ENCODE data around the gene MEGF6.

MEGF6 gene

DNA sequence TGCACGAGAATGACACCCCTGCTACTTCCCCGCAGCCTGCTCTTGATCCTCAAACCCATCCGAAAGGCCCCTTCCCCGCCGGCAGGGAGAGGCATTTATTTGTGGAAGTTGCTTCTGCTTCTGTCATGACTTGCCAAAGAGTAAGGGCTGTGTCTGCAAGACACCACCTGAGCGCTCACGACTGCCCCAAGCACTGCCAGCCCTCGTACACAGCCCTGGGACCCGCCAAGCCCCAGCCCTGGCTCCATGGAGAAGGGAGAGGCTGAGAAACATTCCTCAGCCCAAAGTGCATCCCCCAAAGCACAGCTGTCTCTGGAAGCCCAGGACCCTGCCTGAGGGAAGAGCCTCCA lies 7.2 kb upstream of the MEGF6 start:
- DNase-seq (ENCODE audit: extremely low spot score) = no peak
- TF ChIP-seq, protein P1, sequence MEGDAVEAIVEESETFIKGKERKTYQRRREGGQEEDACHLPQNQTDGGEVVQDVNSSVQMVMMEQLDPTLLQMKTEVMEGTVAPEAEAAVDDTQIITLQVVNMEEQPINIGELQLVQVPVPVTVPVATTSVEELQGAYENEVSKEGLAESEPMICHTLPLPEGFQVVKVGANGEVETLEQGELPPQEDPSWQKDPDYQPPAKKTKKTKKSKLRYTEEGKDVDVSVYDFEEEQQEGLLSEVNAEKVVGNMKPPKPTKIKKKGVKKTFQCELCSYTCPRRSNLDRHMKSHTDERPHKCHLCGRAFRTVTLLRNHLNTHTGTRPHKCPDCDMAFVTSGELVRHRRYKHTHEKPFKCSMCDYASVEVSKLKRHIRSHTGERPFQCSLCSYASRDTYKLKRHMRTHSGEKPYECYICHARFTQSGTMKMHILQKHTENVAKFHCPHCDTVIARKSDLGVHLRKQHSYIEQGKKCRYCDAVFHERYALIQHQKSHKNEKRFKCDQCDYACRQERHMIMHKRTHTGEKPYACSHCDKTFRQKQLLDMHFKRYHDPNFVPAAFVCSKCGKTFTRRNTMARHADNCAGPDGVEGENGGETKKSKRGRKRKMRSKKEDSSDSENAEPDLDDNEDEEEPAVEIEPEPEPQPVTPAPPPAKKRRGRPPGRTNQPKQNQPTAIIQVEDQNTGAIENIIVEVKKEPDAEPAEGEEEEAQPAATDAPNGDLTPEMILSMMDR (IDR thresholded peaks at IDR 0.05; ENCODE audit: control extremely low read depth, extremely low read depth, low read depth, missing control alignments) = no peak
- ChIA-PET POLR2A (no interaction called here), CTCF (interaction anchor here (0.6 to 6.4 kb wide), 31 partner anchors 9 to 165 kb away, joined by 3 to 71 read pairs (median 4); no protein-coding TSS in a partner anchor)

DNA sequence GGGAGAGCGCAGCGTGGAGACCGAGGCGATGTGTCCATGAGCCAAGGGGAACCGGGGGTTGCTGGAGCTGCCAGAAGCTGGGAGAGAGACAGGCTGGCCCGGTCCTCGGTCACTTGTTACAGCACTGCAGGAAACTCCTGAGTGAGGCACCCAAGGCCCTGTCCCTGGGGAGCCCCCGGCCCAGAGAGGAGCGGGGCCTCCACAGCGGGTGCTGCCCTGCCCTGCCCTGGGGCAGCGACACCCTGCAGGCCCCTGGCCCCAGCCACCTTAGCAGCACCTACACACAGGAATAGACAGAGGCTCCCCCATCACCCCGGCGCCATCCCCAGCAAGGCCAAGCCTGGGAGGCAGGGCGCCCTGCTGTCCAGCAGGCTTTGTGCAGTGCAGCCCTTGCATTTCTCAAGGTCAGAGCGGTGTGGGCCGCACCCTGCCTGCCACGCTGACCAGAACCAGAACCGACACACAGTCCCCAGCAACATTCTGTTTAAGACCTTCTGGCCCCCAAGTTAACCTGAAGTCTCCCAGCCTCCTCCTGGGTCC lies 6.6 kb upstream of the MEGF6 start:
- POLR2A ChIA-PET = no interaction called here
- CTCF ChIA-PET = interaction anchor here (0.6 to 4.8 kb wide), 9 partner anchors 8 to 165 kb away, joined by 3 to 55 read pairs (median 5); no protein-coding TSS in a partner anchor
- TF ChIP-seq, protein P1 (IDR thresholded peaks at IDR 0.05; ENCODE audit: control extremely low read depth, extremely low read depth, low read depth, missing control alignments) = no peak
- DNase-seq (ENCODE audit: extremely low spot score) = no peak

DNA sequence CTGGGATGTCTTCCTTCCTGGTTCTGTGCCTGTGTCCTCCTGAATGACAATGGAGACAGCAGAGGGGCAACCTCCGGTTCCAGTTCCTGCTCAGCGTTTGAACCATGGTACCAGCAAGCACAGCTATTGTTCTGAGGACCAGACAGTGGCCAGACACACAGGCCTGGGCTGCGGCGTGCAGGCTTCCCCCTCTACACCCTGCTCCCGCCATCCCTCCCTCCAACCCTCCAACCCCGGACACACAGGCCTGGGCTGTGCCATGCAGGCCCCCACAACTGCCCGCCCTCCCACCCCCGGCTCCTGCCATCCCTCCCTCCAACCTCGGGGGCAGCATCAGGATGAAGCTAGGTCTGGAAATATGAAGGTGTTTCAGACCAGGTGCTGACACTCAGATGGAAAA lies 5.6 kb upstream of the MEGF6 start:
- ChIA-PET CTCF (interaction anchor here (1.3 to 3.9 kb wide), 3 partner anchors 11 to 60 kb away, joined by 3 to 24 read pairs (median 4); no protein-coding TSS in a partner anchor), POLR2A (no interaction called here)
- TF ChIP-seq, protein P1 (IDR thresholded peaks at IDR 0.05; ENCODE audit: control extremely low read depth, extremely low read depth, low read depth, missing control alignments) = no peak
- DNase-seq (ENCODE audit: extremely low spot score) = no peak

DNA sequence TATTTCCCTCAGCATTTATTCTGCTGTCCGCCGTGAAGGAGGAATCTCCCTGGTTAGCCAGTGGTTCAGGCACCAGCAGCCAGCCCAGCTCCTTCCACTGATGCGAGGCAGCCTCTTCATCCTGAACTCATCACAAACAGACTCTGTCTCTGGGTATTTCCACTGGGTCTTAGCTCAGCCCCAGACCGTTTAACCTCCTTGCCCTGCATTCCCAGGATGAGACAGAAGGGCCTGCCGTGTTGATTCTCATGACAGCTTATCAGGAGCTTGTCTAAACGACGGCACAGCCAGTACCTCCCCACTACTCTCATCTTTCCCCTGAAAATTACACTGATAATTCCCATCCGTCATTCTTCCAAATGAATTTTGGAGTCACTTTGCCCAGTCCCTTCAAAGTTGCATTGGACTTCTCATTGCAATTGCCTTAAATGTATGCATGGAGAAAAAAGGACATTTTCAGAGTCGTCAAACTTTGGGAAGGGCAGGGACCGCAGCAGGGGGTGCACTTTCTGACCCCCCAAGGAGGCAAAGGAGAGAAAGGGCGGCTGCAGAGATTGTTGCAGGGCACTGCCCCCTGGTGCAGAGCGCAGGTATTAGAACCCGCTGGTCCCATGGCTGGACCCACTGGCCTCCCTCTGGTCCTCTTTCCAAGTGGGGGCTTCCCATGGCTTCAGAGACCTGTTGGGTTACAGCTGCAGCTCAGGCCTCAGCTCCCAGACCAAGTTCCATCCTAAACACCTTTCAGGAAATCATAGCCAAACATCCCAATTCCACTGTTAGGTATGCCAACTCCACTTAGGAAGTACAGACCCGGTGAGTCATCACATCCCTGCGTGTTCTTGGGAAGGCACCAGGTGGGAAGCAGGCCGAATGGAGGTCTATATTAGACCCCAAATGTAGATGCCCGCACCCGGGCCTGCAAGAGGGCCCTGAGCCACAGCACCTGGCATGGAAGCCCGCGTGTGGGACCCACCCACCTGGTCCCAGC lies 3.7 kb upstream of the MEGF6 start:
- no peak for DNase-seq (ENCODE audit: extremely low spot score)
- ChIA-PET CTCF (interaction anchor here (0.7 to 3.9 kb wide), 4 partner anchors 11 to 162 kb away, joined by 3 to 24 read pairs (median 5); no protein-coding TSS in a partner anchor), POLR2A (no interaction called here)
- TF ChIP-seq, protein P1 (IDR thresholded peaks at IDR 0.05; ENCODE audit: control extremely low read depth, extremely low read depth, low read depth, missing control alignments) = peak; percentile 57

DNA sequence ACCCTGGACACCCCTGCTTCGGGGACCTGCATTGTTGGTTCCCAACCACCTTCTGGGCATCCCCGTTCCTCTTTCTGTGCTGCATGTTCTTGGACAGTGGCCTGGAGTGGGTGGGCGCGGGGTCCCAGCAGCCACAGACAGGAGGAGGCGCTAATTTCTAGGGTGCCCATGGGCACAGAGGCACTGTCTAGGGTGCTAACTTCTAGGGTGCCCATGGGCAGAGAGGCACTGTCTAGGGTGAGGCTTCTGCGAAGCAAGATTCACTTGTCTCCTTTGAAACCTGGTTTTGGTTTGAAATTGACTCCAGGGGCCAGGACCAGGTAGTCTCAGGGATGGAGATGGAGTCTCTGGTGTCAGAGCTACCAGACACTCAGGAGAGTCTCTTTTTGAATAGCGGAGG lies 815 bp upstream of the MEGF6 start:
- CTCF ChIA-PET = no interaction called here
- POLR2A ChIA-PET = no interaction called here
- TF ChIP-seq, protein P1 (IDR thresholded peaks at IDR 0.05; ENCODE audit: control extremely low read depth, extremely low read depth, low read depth, missing control alignments) = no peak
- no peak for DNase-seq (ENCODE audit: extremely low spot score)

DNA sequence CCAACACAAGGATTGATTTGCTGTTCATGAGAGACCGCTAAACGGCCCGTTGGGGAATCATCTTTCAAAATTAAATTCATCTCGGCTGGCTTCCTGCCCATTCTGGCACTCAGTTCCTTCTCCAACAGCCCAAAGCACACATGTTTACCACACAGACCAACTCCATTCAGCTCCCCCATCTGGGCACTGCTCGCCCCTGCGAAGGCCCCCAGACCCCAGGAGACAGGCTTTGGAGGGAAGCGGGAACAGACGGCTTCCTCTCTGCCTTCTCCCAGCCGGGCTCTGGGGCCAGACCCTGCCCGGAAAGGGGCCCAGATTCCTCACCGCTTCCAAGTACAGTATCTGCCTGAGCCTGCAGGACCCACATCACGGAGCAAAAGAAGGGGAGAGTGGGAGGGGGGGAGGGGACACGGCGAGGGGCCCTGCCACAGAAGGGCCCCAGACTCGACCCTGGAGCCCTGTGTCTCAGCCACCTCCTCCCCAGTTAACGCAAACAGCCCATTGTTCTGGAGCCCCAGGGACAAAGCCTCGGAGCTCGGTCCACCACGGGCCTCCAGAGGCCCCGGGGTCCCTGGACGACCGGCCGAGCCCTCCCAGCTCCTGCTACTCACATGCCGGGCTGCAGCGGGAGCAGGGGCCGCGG lies 660 bp downstream of the MEGF6 start:
- TF ChIP-seq, protein P1 (IDR thresholded peaks at IDR 0.05; ENCODE audit: control extremely low read depth, extremely low read depth, low read depth, missing control alignments) = no peak
- ChIA-PET CTCF (interaction anchor here (1.1 to 1.2 kb wide), 2 partner anchors 10 to 114 kb away, joined by 3 to 4 read pairs; no protein-coding TSS in a partner anchor), POLR2A (no interaction called here)
- DNase-seq (ENCODE audit: extremely low spot score) = no peak
